GM18498 (cell line): ENCODE results near the gene HEMGN.

ENCODE experiments used
- ATAC-seq: cut with Tn5 transposase; IDR thresholded peaks from one replicate; pipeline ENCODE4 v1.9.1; 2021; ENCODE audit warnings: mild to moderate bottlenecking, moderate library complexity; ENCODE audit not compliant: unreplicated experiment

Gene HEMGN

DNA sequence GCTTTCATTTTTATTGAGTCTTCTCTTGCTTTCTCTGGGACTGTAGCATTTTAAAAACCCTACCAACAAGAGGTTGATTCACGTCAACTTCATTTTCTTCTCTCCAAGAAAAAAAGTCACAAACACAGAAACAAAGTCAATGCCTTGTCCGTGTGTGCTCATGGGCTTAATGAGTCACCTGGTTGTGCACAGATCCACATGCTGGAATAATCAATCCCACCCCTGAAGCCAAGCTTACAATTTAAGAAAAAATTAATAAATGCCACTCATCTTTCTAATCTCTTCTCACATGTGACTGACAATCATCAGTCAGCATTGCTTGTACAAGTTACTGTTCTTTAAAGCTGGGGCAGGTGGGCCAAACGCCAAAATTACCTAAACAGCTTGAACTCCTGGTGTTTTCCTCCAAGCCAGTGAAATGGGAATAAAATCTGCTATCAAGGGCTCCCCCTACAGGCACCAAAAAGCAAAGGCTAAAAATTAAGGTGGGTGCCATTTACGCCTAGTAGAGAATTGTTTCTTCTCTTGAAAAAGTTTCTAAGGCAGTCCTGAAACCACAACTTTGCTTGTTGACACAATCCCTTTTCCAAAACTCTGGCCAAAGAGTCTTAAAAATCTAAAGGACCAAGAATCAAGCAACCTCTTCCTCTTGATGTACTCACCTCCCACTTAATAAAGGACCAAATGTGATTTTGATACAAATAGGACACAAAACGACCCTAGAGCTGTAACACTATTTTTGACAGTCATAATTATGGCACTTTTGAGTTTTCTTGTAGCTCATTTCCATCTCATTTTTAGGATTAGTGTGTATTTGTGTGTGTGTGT, 37.0 kb downstream of the HEMGN start:
- ATAC-seq: no peak

DNA sequence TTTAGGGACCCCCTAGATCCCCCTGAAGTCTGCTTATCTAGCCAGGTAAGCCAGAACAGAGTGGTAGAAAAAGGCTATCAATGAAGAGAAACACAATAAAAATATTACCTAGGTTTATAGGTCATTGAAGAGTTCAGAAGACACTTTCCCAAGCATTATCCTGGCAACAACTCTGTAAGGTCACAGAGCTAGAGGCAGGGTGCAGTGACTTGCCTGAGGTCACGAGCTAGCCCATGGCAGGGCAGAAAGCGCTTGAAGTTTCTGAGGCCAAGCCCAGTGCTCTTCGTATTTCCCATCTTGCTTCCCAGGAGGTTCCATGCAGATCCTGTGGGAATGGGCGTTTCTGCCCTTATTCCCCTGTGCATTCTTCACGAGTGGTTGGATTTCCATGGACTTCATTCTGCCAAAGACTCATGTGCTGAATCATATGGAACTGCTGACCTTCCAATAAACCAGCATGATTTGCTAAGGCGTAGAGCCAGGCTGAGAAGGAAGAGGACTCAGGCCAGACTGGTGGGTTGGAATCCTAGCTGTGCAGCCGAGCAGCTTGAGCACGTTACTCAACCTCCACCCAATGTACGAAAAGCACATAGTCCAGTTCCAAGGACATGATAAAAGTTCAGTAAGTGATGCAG, 37.8 kb downstream of the HEMGN start:
- ATAC-seq: no peak

DNA sequence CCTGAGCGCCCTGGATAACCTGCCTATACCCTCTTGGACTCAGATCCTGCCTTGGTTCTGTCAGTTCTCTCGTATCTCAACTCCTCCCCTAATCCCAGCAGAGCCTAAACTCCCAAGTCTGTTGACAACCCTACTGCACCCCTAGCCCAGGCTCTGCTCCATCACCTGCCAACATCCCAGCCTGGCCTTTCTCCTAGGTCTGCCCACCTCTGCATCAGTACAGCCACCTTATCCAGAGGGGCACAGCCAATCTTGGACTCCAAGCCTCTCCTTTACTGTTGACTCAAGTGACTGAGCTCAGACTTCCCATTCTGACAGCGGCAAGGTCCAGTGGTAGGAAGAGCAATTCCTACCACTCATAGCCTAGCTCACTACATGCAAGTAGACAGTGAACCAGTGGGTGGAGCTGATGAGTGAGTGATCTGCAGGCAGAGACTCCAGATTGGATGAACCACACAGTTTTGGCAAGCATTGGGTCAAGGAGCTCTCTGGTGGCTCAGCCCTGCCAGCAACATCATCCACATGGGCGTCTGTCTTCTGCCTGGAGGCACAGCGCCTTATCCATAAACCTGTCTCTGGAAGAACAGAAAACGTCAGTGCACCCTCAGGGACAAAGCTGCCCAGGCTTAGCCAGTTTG, 42.2 kb downstream of the HEMGN start:
- ATAC-seq: no peak

DNA sequence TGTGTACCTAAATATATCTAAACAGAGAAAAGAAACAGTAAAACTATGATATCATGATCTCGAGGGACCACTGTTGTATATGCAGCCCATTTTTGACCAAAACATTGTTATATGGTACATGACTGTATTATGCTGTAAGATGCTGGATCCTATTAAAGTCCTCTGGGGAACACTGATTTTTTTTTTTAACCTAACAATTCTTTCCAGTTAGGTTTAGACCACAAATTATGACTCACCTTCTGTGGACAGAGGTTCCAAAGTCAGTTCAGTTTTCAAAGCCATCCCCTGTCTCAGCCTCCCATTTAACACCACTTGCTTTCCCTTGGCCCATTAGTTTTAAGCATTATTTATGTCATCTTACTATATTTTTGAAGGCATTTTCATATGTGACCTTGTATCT, 42.8 kb downstream of the HEMGN start:
- no peak for ATAC-seq

DNA sequence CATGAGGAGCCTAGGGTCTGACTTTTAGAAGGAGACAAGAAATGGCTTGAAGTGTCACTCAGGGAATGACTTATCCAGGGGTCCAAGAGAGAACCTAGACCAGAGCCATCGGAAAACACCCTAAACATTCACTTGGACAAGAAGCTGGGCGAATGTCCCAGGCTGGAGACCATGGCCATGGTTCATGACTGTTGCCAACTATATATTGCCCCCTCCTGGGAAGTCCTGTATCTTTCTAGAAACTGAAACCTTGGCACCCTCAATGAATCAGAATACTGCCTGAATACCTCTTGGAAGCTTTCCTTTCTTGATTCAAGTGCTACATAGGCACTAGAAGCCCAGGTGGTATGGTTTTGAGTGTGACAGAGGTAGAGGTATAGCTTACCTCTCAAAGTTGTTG, 45.6 kb downstream of the HEMGN start:
- no peak for ATAC-seq

DNA sequence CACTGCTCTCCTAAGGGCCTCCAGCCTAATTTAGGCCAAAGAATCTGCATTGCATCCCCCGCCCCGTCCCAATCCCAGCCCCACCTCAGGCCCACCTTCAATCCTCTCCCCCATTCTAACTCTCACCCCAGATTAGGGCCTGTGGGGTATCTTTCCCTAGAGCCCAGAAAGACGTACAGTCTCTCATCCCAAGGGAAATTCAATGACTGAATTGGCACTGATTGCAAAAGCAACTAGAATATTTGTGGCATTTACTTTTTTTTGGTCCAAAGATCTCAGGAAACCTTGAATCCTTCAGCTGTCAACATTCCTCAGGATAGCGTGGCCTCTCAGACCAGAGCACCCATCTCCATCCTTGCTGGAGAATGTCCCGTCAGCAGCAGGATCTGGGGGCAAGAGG, 46.2 kb downstream of the HEMGN start:
- no peak for ATAC-seq

DNA sequence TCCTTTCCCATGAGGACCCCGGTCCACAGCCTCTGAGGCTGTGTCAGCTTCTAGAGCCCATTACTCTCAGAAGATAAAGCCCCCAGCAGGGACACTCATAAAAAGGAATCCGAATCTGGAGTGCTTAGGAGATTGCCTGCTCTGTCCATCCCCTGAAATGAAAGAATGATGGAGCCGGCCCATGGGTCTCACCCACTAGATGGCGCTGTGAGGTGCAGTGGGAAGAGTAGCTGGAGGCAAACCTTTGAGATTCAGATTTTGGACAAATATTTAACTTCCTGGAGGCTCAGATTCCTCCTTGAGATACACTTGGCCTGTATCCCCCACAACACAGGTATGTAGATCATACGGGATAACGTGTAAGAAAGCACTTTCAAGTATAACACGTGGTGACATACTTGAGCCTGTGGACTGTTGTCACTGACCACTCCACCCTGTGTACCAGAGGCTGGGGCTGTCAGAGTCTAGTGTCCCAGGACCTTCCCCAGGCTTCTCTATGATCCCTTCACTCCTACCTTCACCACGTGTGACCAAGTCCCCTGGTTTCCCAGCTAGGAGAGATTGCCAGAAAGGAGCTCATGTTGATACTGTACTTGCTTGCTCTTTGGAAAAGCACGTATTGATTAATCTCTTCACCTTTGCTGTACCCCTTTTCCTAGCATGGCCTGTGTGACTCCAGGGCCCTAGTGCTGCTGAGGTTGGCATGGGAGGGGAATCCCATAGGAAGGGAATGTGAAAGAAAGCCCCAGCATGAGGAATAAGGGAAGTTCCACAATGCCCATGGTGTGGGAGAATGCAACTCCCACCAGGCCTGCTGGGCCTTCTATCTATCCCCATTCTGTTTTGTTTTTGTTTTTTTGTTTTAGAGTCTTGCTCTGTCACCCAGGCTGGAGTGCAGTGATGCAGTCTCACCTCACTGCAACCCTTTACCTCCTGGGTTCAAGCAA, 47.8 kb downstream of the HEMGN start:
- ATAC-seq: no peak

DNA sequence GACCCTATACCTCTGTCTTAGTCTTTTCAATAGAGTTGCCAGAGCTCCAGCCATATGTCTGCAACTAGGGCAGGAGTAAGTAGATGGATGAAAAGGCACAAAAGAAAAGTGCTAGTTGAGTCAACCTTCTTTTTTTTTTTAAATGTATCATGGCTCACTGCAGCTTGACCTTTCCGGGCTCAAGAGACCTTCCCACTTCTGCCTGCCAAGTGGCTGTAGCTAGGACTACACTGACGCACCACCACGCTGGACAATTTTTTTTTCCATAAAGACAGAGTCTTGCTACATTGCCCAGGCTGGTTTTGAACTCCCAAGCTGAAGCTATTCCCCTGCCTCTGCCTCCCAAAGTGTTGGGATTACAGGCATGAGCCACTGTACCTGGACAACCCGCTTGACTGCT, 57.6 kb downstream of the HEMGN start:
- ATAC-seq: no peak
